ENCODE data around the gene GCNT2.
A peak's percentile ranks its signal among the peaks of the same experiment; 100 is the strongest.

GCNT2 gene

GRCh38 chr6:10633216-10633615 is 112.1 kb downstream of the GCNT2 start:
- TF ChIP-seq CTCF (IDR thresholded peaks at IDR 0.05; ENCODE audit: insufficient read depth, low read length, poor library complexity, severe bottlenecking), result no peak
- DNase-seq (ENCODE audit: extremely low read depth, insufficient read length), result peak; percentile 30
- Histone ChIP-seq H3K4me3 (replicated peaks; ENCODE audit: low read depth, low read length) (no peak overlapping the region), H3K27me3 (replicated peaks; ENCODE audit: control insufficient read depth, insufficient read depth, low read length) (no peaks in the 10 kb centered on the region), H3K36me3 (ENCODE audit: control insufficient read depth, insufficient read depth, low read length) (no peaks in the 10 kb centered on the region)

- H3K4me3 ChIP-seq (replicated peaks; ENCODE audit: low read depth, low read length), result no peak overlapping the region
- DNase-seq (ENCODE audit: extremely low read depth, insufficient read length), result no peak
- no peak for TF ChIP-seq CTCF (IDR thresholded peaks at IDR 0.05; ENCODE audit: insufficient read depth, low read length, poor library complexity, severe bottlenecking)
- H3K36me3 ChIP-seq (ENCODE audit: control insufficient read depth, insufficient read depth, low read length), result no peaks in the 10 kb centered on the region
- no peaks in the 10 kb centered on the region for H3K27me3 ChIP-seq (replicated peaks; ENCODE audit: control insufficient read depth, insufficient read depth, low read length)
These were observed 119.3 kb downstream of the GCNT2 start for GRCh38 chr6:10640412-10640811.

GRCh38 chr6:10641528-10641927 is 120.4 kb downstream of the GCNT2 start:
- TF ChIP-seq CTCF (IDR thresholded peaks at IDR 0.05; ENCODE audit: insufficient read depth, low read length, poor library complexity, severe bottlenecking), result no peak
- Histone ChIP-seq H3K27me3 (replicated peaks; ENCODE audit: control insufficient read depth, insufficient read depth, low read length) (no peaks in the 10 kb centered on the region), H3K4me3 (replicated peaks; ENCODE audit: low read depth, low read length) (no peak overlapping the region), H3K36me3 (ENCODE audit: control insufficient read depth, insufficient read depth, low read length) (no peaks in the 10 kb centered on the region)
- DNase-seq (ENCODE audit: extremely low read depth, insufficient read length), result no peak

- no peak for DNase-seq (ENCODE audit: extremely low read depth, insufficient read length)
- H3K4me3 ChIP-seq (replicated peaks; ENCODE audit: low read depth, low read length), result no peak overlapping the region
- no peaks in the 10 kb centered on the region for H3K36me3 ChIP-seq (ENCODE audit: control insufficient read depth, insufficient read depth, low read length)
- no peak for TF ChIP-seq CTCF (IDR thresholded peaks at IDR 0.05; ENCODE audit: insufficient read depth, low read length, poor library complexity, severe bottlenecking)
- no peaks in the 10 kb centered on the region for H3K27me3 ChIP-seq (replicated peaks; ENCODE audit: control insufficient read depth, insufficient read depth, low read length)
These were observed 122.1 kb downstream of the GCNT2 start for GRCh38 chr6:10643201-10643651.

GRCh38 chr6:10644225-10644624 is 123.1 kb downstream of the GCNT2 start:
- no peak for TF ChIP-seq CTCF (IDR thresholded peaks at IDR 0.05; ENCODE audit: insufficient read depth, low read length, poor library complexity, severe bottlenecking)
- no peaks in the 10 kb centered on the region for H3K27me3 ChIP-seq (replicated peaks; ENCODE audit: control insufficient read depth, insufficient read depth, low read length)
- H3K36me3 ChIP-seq (ENCODE audit: control insufficient read depth, insufficient read depth, low read length), result no peaks in the 10 kb centered on the region
- H3K4me3 ChIP-seq (replicated peaks; ENCODE audit: low read depth, low read length), result no peak overlapping the region
- DNase-seq (ENCODE audit: extremely low read depth, insufficient read length), result no peak

- no peak overlapping the region for H3K4me3 ChIP-seq (replicated peaks; ENCODE audit: low read depth, low read length)
- H3K36me3 ChIP-seq (ENCODE audit: control insufficient read depth, insufficient read depth, low read length), result no peaks in the 10 kb centered on the region
- TF ChIP-seq CTCF (IDR thresholded peaks at IDR 0.05; ENCODE audit: insufficient read depth, low read length, poor library complexity, severe bottlenecking), result no peak
- DNase-seq (ENCODE audit: extremely low read depth, insufficient read length), result no peak
- no peaks in the 10 kb centered on the region for H3K27me3 ChIP-seq (replicated peaks; ENCODE audit: control insufficient read depth, insufficient read depth, low read length)
These were observed 134.4 kb downstream of the GCNT2 start for GRCh38 chr6:10655508-10656055.

Data from GM06990 (cell line).